ENCODE data around the gene PTPN9. TPM values are rescaled to one million over a fixed set of nuclear protein-coding genes. Genes with fewer than 3 reads are reported as not detected.
"Not testable (repeated sequence)": the region's sequence is repeated elsewhere in the genome, so short reads cannot be mapped to it uniquely, and the experiment has no call there.

PTPN9 gene
- total RNA-seq = 7.6 and 7.7 TPM in 2 replicates
- 19.7 TPM for polyA plus RNA-seq (2012)

- peak; percentile 85 for DNase-seq (ENCODE audit: low read depth)
Observed at GRCh38 chr15:75578948-75579920, at the start of gene PTPN9. PTPN9 (minus strand) TSS chr15:75579315; CDS start chr15:75578776, 539 bp downstream.

- peak; percentile 94 for DNase-seq (ENCODE audit: low read depth)
Observed at GRCh38 chr15:75625542-75626347, 46.6 kb upstream of the PTPN9 start, which contains the start of gene SNUPN. SNUPN (minus strand) TSS chr15:75625725; CDS start chr15:75621051, 4,674 bp downstream.

GRCh38 chr15:75622505-75622904 is 43.4 kb upstream of the PTPN9 start:
- DNase-seq (ENCODE audit: low read depth) = no peak

GRCh38 chr15:75620841-75621391 is 41.8 kb upstream of the PTPN9 start:
- peak; percentile 88 for DNase-seq (ENCODE audit: low read depth)

- DNase-seq (ENCODE audit: low read depth) = peak; percentile 84
Observed at GRCh38 chr15:75620058-75620820, 41.1 kb upstream of the PTPN9 start.

GRCh38 chr15:75616766-75617165 is 37.7 kb upstream of the PTPN9 start:
- DNase-seq (ENCODE audit: low read depth) = peak; percentile 75

- peak; percentile 39 for DNase-seq (ENCODE audit: low read depth)
Observed at GRCh38 chr15:75606711-75607699, 27.9 kb upstream of the PTPN9 start.

GRCh38 chr15:75606026-75606425 is 26.9 kb upstream of the PTPN9 start:
- DNase-seq (ENCODE audit: low read depth) = no peak

GRCh38 chr15:75599401-75599800 is 20.3 kb upstream of the PTPN9 start:
- DNase-seq (ENCODE audit: low read depth) = no peak

- DNase-seq (ENCODE audit: low read depth) = no peak
Observed at GRCh38 chr15:75598361-75598760, 19.2 kb upstream of the PTPN9 start.

- no peak for DNase-seq (ENCODE audit: low read depth)
Observed at GRCh38 chr15:75597667-75598341, 18.7 kb upstream of the PTPN9 start.

GRCh38 chr15:75596703-75597345 is 17.7 kb upstream of the PTPN9 start:
- no peak for DNase-seq (ENCODE audit: low read depth)

- no peak for DNase-seq (ENCODE audit: low read depth)
Observed at GRCh38 chr15:75594276-75594675, 15.2 kb upstream of the PTPN9 start.

GRCh38 chr15:75591655-75592364 is 12.7 kb upstream of the PTPN9 start:
- DNase-seq (ENCODE audit: low read depth) = no peak

GRCh38 chr15:75590239-75590638 is 11.1 kb upstream of the PTPN9 start:
- DNase-seq (ENCODE audit: low read depth) = no peak

GRCh38 chr15:75589071-75589470 is 10.0 kb upstream of the PTPN9 start:
- DNase-seq (ENCODE audit: low read depth) = no peak

GRCh38 chr15:75586422-75586821 is 7.3 kb upstream of the PTPN9 start:
- DNase-seq (ENCODE audit: low read depth) = not testable (repeated sequence)

- DNase-seq (ENCODE audit: low read depth) = no peak
Observed at GRCh38 chr15:75584121-75584520, 5.0 kb upstream of the PTPN9 start.

Data from myocyte (in vitro differentiated cells).